Type B pancreatic cell (in vitro differentiated cells): ENCODE results near the gene MICU1. TPM values are rescaled to one million over a fixed set of nuclear protein-coding genes. Genes with fewer than 3 reads are reported as not detected.
"Not testable (repeated sequence)": the region's sequence is repeated elsewhere in the genome, so short reads cannot be mapped to it uniquely, and the experiment has no call there.

Source experiments
- DNase-seq: peaks from one replicate; pipeline ENCODE4 v3.0.0; 2021; ENCODE audit warnings: mixed read lengths; ENCODE audit not compliant: unreplicated experiment; ENCODE audit errors: extremely low spot score
- H3K27ac Mint-ChIP-seq: 2 replicates; pipeline ENCODE4 v1.8.0; 2021; ENCODE audit warnings: mild to moderate bottlenecking, mixed read lengths
- H3K27me3 Mint-ChIP-seq: 2 replicates; pipeline ENCODE4 v1.8.0; 2021; ENCODE audit warnings: mixed read lengths
- H3K36me3 Mint-ChIP-seq: 2 replicates; pipeline ENCODE4 v1.8.0; 2021; ENCODE audit warnings: mixed read lengths
- H3K4me1 Mint-ChIP-seq: one replicate; pipeline ENCODE4 v1.8.0; 2021; ENCODE audit warnings: mixed read lengths; ENCODE audit not compliant: unreplicated experiment
- H3K4me3 Mint-ChIP-seq: 2 replicates; pipeline ENCODE4 v1.8.0; 2021; ENCODE audit warnings: mild to moderate bottlenecking, mixed read lengths
- H3K9me3 Mint-ChIP-seq: 2 replicates; pipeline ENCODE4 v1.8.0; 2021; ENCODE audit warnings: mixed read lengths
- total RNA-seq: library from RNA; stranded (reverse); gene quantifications from 2 replicates; pipeline ENCODE4 v1.2.1, GENCODE V29; 2021; ENCODE audit warnings: low replicate concordance
- TF ChIP-seq, protein P1 (sequence below): fragments of 200-600 bp; sonication (generic); conservative IDR thresholded peaks from 2 replicates; pipeline ENCODE4 v1.5.0; 2021; ENCODE audit warnings: antibody characterized with exemption, mild to moderate bottlenecking

The MICU1 gene
- total RNA-seq, 1 donor from 2014 or later, result 40.3 TPM

GRCh38 chr10:72331575-72332422, 294.1 kb downstream of the MICU1 start:
- Mint-ChIP-seq H3K4me3 (peak overlapping the region; percentile 76), H3K27me3 (no peaks in the 10 kb centered on the region), H3K27ac (peak overlapping the region; percentile 84), H3K4me1 (peaks cover 57% of the 10 kb centered on the region), H3K36me3 (no peaks in the 10 kb centered on the region), H3K9me3 (no peaks in the 10 kb centered on the region)
- TF ChIP-seq, protein P1, sequence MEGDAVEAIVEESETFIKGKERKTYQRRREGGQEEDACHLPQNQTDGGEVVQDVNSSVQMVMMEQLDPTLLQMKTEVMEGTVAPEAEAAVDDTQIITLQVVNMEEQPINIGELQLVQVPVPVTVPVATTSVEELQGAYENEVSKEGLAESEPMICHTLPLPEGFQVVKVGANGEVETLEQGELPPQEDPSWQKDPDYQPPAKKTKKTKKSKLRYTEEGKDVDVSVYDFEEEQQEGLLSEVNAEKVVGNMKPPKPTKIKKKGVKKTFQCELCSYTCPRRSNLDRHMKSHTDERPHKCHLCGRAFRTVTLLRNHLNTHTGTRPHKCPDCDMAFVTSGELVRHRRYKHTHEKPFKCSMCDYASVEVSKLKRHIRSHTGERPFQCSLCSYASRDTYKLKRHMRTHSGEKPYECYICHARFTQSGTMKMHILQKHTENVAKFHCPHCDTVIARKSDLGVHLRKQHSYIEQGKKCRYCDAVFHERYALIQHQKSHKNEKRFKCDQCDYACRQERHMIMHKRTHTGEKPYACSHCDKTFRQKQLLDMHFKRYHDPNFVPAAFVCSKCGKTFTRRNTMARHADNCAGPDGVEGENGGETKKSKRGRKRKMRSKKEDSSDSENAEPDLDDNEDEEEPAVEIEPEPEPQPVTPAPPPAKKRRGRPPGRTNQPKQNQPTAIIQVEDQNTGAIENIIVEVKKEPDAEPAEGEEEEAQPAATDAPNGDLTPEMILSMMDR, result peak; percentile 67
- DNase-seq, result no peak

DNA sequence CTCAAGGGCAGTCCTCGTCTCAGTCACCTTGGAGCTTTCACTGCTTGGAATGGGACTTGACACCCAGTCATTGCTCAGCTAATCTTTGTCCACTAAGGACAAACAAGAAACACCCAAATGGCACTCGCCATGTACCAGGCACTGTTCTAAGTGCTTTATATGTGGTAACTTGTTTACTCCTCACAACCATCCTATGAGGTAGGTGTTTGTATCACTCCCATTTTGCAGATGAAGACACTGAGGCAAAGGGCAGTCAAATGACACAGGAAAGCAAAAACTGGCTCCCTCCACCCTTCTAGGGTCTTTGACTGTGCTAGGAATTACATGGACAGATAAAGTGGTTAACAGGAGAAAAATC, 295.8 kb downstream of the MICU1 start:
- Mint-ChIP-seq H3K4me3 (no peak overlapping the region), H3K4me1 (peaks cover 60% of the 10 kb centered on the region), H3K27me3 (no peaks in the 10 kb centered on the region), H3K27ac (no peak overlapping the region), H3K36me3 (no peaks in the 10 kb centered on the region), H3K9me3 (no peaks in the 10 kb centered on the region)
- DNase-seq, result no peak
- TF ChIP-seq, protein P1, result no peak

GRCh38 chr10:72329290-72330068, 296.4 kb downstream of the MICU1 start:
- DNase-seq, result no peak
- TF ChIP-seq, protein P1, result no peak
- H3K4me1 Mint-ChIP-seq, result peaks cover 60% of the 10 kb centered on the region
- H3K27me3 Mint-ChIP-seq, result no peaks in the 10 kb centered on the region
- no peak overlapping the region for H3K27ac Mint-ChIP-seq
- no peaks in the 10 kb centered on the region for H3K36me3 Mint-ChIP-seq
- H3K9me3 Mint-ChIP-seq, result no peaks in the 10 kb centered on the region
- H3K4me3 Mint-ChIP-seq, result no peak overlapping the region

GRCh38 chr10:72328829-72329204, 297.1 kb downstream of the MICU1 start:
- no peak overlapping the region for H3K27ac Mint-ChIP-seq

GRCh38 chr10:72328045-72328828, 297.6 kb downstream of the MICU1 start:
- TF ChIP-seq, protein P1, result peak; percentile 71
- DNase-seq, result no peak
- H3K27ac Mint-ChIP-seq, result no peak overlapping the region
- no peaks in the 10 kb centered on the region for H3K9me3 Mint-ChIP-seq
- H3K36me3 Mint-ChIP-seq, result no peaks in the 10 kb centered on the region
- no peaks in the 10 kb centered on the region for H3K27me3 Mint-ChIP-seq
- H3K4me1 Mint-ChIP-seq, result peaks cover 54% of the 10 kb centered on the region
- no peak overlapping the region for H3K4me3 Mint-ChIP-seq

More at GRCh38 chr10:72328829-72329204, 297.1 kb downstream of the MICU1 start:
- Mint-ChIP-seq H3K4me3 (no peak overlapping the region), H3K36me3 (no peaks in the 10 kb centered on the region), H3K9me3 (no peaks in the 10 kb centered on the region), H3K27me3 (no peaks in the 10 kb centered on the region), H3K4me1 (peaks cover 57% of the 10 kb centered on the region)
- no peak for DNase-seq
- TF ChIP-seq, protein P1, result no peak

DNA sequence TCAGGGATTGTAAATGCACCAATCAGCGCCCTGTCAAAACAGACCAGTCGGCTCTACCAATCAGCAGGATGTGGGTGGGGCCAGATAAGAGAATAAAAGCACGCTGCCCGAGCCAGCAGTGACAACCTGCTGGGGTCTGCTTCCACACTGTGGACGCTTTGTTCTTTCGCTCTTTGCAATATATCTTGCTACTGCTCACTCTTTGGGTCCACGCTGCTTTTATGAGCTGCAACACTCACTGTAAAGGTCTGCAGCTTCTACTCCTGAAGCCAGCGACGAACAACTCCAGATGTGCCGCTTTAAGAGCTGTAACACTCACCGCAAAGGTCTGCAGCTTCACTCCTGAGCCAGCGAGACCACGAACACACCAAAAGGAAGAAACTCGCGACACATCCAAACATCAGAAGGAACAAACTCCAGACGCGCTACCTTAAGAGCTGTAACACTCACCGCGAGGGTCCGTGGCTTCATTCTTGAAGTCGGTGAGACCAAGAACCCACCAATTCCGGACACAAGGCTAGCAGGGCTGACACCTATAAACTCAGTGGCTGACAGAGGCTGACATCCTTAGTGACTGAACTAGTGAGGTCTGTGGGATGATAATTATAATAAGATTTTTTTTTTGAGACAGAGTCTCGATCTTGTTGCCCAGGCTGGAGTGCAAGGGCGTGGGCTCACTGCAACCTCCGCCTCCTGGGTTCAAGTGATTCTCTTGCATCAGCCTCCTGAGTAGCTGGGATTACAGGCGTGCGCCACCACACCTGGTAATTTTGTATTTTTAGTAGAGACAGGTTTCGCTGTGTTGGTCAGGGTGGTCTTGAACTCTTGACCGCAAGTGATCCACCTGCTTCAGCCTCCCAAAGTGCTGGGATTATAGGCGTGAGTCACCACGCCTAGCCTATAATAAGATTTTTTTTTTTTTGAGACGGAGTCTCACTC, 298.9 kb downstream of the MICU1 start:
- Mint-ChIP-seq H3K4me3 (peak overlapping the region; percentile 48), H3K27ac (peak overlapping the region; percentile 34), H3K4me1 (peaks cover 47% of the 10 kb centered on the region)
- DNase-seq, H3K36me3 Mint-ChIP-seq, H3K9me3 Mint-ChIP-seq, H3K27me3 Mint-ChIP-seq: not testable (repeated sequence)
